Smooth muscle cell of trachea (primary cell): ENCODE measurements around the gene MYH2. TPM values are rescaled to one million over a fixed set of nuclear protein-coding genes. Genes with fewer than 3 reads are reported as not detected.

Experiments
- total RNA-seq: library from RNA; depleted of rRNA; stranded (reverse); fragments of >200 nt; gene quantifications from 2 replicates; pipeline ENCODE4 v1.2.1, GENCODE V29; 2014

MYH2 gene
- total RNA-seq, result under 0.01 TPM in 1 of 2 replicates, not detected in the other

GRCh38 chr17:10549096-10549842, at the start of gene MYH2:
MYH2 (minus strand) TSS chr17:10549658; CDS start chr17:10547920, 1,738 bp downstream.

GRCh38 chr17:10518271-10519037, 31.0 kb downstream of the MYH2 start, which contains the start of gene MYH1:
MYH1 (minus strand) TSS chr17:10518542; CDS start chr17:10516642, 1,900 bp downstream.

Other genes starting within 250 kb of the MYH2 start
- gene MYH13, start 176.7 kb downstream of the MYH2 start, total RNA-seq, result not detected in 2 replicates
- gene MYH8, start 127.7 kb downstream of the MYH2 start, total RNA-seq, result not detected in 2 replicates
- gene MYH4, start 80.1 kb downstream of the MYH2 start, total RNA-seq, result not detected in 2 replicates
- gene MYH1, start 31.1 kb downstream of the MYH2 start, total RNA-seq, result not detected in 2 replicates
- 0.33 and 0.44 TPM in 2 replicates for gene MYH3, start 107.7 kb upstream of the MYH2 start, total RNA-seq
- gene SCO1, start 147.9 kb upstream of the MYH2 start, total RNA-seq, result 22.8 and 39.9 TPM in 2 replicates
- 13.7 and 15.5 TPM in 2 replicates for gene ADPRM, start 147.9 kb upstream of the MYH2 start, total RNA-seq
- gene TMEM220, start 180.4 kb upstream of the MYH2 start, total RNA-seq, result 1.2 and 2.8 TPM in 2 replicates